ENCODE data around the gene ZNF48.
A peak's percentile ranks its signal among the peaks of the same experiment; 100 is the strongest.

The ZNF48 gene

DNA sequence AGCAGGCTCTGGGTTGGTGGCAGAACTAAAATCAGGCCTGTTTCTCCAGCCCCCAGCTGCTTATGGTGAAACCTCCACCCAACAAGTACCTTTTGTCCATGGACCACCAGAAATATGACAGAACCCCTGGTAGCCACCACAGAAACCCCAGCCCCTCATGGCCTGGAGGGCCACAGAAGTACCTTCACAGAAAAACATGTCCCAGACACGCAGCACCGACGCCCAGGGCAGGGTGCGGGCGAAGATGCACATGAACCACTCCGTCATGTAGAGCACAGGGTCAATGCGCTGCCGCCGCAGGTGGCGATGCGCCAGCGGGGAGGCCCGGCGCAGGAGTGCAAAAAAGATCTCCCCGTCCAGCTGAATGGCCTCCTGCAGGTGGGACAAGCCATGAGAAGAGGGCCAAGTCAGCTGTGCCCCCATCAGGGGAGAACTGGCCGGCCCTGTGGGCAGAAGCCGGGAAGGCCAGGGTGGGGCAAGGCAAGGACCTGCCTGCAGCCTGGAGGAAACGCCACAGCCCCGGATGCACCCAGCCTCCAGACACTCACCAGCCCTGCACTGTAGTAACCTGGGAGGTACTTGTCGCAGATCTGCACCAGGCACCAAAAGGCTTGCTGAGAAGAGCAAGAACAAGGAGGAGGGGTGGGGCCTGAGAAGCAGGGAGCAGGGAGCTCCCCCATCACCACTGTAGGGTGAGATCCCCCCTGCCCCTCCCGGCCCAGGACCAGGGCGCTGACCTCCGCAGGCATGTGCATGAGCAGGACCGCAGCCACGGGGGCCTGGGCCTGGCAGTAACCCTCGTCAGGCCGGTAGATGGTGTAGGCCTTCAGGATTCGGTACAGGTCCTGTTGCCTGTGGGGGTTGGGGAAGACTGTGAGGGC is 36.0 kb upstream of the ZNF48 start:
- no peak for DNase-seq

- no peak for DNase-seq
Measured at GRCh38 chr16:30359871-30360170, 35.4 kb upstream of the ZNF48 start.

- DNase-seq: no peak
Measured at GRCh38 chr16:30361180-30361579, 34.0 kb upstream of the ZNF48 start.

GRCh38 chr16:30365200-30365599 is 30.0 kb upstream of the ZNF48 start:
- DNase-seq: no peak

GRCh38 chr16:30366511-30366910 is 28.7 kb upstream of the ZNF48 start:
- no peak for DNase-seq

GRCh38 chr16:30367349-30368009 is 27.7 kb upstream of the ZNF48 start:
- no peak for DNase-seq

GRCh38 chr16:30368122-30368791 is 27.0 kb upstream of the ZNF48 start:
- DNase-seq: no peak

DNA sequence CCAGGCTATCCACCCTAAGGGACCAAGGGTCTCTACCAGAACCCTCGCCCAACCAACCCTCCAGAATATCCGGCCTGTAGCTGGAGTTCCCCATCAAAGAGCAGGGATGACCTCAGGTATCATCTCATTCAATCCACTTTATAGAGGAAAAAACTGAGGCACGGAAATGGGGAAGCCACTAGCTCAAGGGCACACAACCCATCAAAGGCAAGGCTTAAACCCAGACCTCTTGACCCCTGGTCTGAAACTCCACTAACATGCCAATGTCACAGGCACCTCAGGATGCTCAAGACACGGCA is 26.5 kb upstream of the ZNF48 start:
- DNase-seq: no peak

DNA sequence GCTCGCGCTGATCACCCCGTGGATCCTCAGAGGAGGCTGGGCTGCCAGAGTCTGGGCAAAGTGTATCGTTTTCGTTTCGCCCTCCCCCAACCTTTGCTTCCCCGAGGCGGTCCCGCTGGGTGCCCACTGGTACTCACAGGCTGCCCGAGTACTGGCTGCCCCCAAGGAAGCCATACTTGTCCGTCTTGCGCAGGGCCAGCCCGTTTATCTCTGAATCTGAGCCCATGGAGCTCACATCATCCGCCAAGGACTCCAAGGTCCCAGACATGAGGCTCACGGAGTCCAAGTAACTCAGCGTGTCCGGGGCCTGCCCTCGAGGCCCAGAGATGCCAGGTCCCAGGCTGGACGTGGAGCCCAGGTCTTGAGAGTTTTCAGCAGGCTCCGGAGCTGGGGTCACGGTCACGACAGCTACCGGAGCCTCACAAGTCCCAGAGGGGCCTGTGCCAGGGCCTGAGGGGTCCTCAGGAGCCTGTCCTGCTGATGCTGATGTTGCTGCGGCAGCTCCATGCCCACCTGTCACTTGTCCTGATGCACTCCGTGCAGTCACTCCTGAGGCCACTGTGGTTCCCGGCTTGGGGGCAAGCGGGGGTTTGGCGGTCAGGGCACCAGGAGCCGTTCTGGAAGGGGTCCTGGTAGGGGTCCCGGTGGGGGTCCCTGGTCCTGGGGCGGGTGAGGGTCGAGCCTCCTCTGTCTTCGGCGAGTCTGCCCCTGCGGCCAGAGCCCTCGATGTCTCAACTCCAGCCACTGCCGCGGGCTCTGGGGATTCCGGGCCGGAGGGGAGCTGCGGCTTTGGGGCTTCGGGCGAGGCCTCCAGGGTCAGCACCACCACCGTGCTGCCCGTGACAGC is 25.9 kb upstream of the ZNF48 start:
- DNase-seq: no peak

- DNase-seq: no peak
Measured at GRCh38 chr16:30369938-30370455, 25.2 kb upstream of the ZNF48 start.

DNA sequence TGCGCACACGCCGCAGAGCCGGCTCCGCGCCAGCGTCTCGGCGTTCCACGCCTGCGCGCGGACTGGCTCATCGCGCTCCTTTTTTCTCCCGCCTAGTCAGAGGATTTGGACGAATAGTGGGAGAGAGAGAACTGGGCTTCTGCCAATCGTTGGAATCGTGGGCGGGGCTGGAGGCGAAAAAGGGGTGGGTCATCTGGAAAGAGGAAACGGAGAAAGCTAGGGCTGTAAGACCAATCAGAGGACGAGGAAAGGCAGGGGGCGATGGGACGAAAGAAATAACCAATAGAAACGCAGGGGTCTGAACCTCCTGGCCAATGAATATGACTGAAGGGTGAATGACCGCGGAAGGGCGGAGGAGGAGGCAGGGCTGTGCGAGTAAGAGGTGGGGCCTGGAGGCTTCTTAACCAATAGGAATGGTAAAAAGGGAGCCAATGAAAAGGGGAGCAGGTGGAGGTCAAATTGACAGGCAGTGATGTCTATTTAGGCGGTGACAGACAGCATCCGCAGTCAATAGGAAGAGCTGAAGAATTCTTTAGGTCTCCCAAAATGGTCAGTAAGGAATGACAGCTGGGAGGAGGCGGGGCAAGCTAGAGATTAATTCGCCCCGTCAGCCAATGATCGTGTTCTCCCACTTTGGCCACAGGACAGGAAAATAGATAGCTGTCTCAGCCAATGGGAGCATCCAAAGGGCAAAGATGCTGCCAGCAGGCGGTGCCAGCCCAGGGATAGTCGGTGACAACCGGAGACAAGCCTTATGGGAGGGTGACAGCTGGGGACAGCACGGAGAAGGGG is 24.6 kb upstream of the ZNF48 start, which contains the start of gene TBC1D10B:
Gene TBC1D10B, minus strand, starts transcription at position 39 of the 792 bp plus-strand sequence. CDS start 311 bp downstream, outside the sequence.
- peak; percentile 100 for DNase-seq

DNA sequence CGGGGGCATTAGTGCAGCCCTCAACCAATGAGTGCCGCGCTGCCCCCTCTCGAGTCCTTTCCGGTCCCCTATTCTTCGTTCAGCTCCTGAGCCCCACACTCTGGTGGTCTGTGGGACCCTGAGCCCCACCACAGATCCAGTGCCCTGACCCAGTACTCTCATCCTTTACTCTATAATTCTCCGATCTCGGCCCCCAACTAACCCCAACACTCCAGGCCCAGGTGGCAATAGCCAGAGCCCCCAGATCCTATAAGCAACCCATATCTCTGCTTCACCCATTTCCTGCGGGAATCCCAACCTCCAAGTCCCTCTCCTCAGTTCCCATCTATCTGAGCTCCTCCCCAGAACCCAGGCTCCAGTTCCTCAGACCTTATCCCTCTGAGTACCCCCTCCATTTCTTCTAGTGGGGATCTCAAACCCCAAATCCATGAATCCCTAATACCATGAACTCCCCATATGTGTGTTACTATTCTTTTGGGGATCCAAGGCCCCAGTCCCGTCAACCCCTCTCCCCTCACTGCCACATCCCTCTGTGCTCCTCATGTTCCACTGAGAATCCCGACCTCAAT is 23.9 kb upstream of the ZNF48 start:
- no peak for DNase-seq

- DNase-seq: no peak
Measured at GRCh38 chr16:30372038-30372712, 23.0 kb upstream of the ZNF48 start.

DNA sequence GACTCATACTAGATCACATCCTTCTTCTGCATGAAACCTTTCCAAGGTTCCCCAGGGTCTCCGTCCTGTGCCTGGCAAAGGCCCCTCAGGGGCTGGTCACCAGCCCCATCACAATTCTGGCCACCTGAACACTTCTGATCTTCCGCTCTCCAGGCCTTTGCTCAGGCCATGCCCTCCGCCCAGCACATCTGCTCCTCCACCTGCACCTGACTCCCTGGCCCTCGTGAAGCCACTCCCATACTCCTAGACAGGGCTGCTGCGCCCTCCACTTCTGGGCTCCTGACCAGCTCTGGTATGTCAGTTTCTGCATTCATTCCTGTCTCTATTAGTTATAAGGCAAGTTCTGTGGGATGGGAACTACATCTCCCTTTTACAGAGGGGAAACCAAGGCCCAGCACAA is 22.5 kb upstream of the ZNF48 start:
- DNase-seq: no peak

DNA sequence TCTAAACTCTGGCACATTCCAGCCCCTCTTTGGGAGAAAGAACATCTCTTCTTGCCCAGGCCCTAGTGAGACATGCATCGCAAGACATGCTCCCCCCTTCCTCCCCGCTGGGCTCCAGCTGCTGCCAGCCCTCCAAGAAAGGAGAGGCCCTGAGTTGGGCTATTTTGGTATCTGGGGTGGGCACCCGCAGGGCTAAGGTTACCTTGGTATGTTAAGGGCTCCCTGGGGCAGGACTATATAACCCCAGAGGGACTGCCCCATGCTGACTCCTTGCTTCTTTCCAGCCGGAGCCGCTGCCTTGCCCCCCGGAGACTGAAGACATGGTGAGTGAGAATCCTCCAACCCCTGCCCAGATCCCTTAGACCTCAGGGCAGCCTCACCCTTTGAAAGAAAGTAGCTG is 20.7 kb upstream of the ZNF48 start, which contains the start of gene MYL11:
Gene MYL11, plus strand, starts transcription at position 265 of the 400 bp plus-strand sequence. Its CDS starts 56 bp downstream, at position 321.
- DNase-seq: no peak

DNA sequence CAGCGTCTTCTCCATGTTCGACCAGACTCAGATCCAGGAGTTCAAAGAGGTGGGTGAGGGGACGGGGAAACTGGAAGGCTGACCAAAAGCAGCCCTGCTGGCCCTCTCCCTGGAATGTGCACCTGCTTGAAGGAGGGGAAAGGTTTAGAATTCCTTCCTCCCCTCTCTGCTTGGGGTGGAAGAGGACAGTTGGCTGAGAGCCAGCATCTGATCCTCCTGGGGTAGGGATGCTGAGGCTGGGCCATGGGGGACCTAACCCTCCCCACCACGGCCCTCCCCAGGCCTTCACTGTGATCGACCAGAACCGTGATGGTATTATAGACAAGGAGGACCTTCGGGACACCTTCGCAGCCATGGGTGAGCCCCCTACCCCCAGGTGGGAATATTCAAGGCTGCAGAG is 19.4 kb upstream of the ZNF48 start:
- no peak for DNase-seq

DNA sequence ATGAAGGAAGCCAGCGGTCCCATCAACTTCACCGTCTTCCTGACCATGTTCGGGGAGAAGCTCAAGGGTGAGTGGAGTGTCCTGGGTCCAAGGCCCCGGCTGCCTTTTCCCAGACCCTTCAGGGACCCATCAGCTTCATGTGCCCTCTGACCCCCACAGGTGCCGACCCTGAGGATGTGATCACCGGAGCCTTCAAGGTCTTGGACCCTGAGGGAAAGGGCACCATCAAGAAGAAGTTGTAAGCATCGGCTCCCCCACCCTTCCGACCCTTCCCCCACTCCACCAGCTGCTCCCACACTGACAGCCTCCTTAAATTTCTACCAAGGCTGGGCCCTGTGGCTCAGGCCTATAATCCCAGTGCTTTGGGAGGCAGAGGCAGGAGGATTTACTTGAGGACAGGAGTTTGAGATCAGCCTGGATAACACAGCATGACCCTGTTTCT is 18.7 kb upstream of the ZNF48 start:
- DNase-seq: no peak

- DNase-seq: no peak
Measured at GRCh38 chr16:30377050-30377811, 18.0 kb upstream of the ZNF48 start.

DNA sequence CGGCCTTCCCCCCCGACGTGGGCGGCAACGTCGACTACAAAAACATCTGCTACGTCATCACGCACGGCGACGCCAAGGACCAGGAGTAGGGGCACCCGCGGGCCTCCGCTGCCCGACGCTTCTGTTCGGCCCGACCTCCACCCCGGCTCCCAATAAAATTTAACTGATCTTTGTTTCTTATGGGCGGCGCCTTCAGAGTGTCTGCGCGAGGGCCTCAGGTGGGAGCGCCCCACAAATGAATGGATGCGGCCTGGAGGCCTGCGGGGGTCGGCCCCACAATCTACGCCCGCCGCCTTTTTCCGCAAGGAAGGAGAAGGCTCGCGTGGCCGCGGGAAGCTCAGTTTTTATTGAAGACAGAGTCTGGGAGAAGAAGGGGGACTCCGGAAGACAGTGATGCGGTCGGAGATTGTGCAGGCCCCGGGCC is 17.4 kb upstream of the ZNF48 start:
- DNase-seq: peak; percentile 86
